GM12878 (cell line): ENCODE measurements around the gene LRRC23. TPM values are rescaled to one million over a fixed set of nuclear protein-coding genes. Genes with fewer than 3 reads are reported as not detected.

ENCODE experiments used
- ASH2L ChIP-seq: fragments of 300-600, 200-600 bp; sonication (generic); IDR thresholded peaks from 2 replicates; pipeline ENCODE4 v1.6.1; 2017; ENCODE audit warnings: low read depth, mild to moderate bottlenecking, borderline replicate concordance
- BCL11A ChIP-seq: IDR thresholded peaks from 2 replicates; pipeline ENCODE4 v1.6.1; 2011; ENCODE audit warnings: low read depth, low read length
- DPF2 ChIP-seq: fragments of 450-650 bp; IDR thresholded peaks from 2 replicates; pipeline ENCODE4 v1.6.1; 2017; ENCODE audit warnings: mild to moderate bottlenecking
- EP300 ChIP-seq, 2 experiments: fragments of 150-350 bp in 1 of 2; IDR thresholded peaks; 2 replicates each; pipeline ENCODE4 v1.6.1; 2011 to 2012; ENCODE audit warnings: low read depth in 2 of 2, low read length in 2 of 2, borderline replicate concordance in 1 of 2, improper control_type of control experiment in 1 of 2, inconsistent platforms in 1 of 2; ENCODE audit not compliant: control insufficient read depth in 1 of 2
- ESRRA ChIP-seq: IDR thresholded peaks from 2 replicates; pipeline ENCODE4 v1.6.1; 2012; ENCODE audit warnings: mild to moderate bottlenecking, low read length, improper control_type of control experiment
- JUNB ChIP-seq: IDR thresholded peaks from 2 replicates; pipeline ENCODE4 v1.6.1; 2016; ENCODE audit warnings: antibody characterized with exemption, mild to moderate bottlenecking
- MEF2B ChIP-seq: fragments of 450-650 bp; IDR thresholded peaks from 2 replicates; pipeline ENCODE4 v1.6.1; 2018; ENCODE audit warnings: mild to moderate bottlenecking, moderate library complexity; ENCODE audit not compliant: partially characterized antibody, poor library complexity, severe bottlenecking
- NR2C1 ChIP-seq: fragments of 450-650 bp; IDR thresholded peaks from 2 replicates; pipeline ENCODE4 v1.6.1; 2017; ENCODE audit warnings: antibody characterized with exemption, mild to moderate bottlenecking, moderate library complexity
- PAX5 ChIP-seq: IDR thresholded peaks from 2 replicates; pipeline ENCODE4 v1.6.1; 2011; ENCODE audit warnings: low read depth, low read length, borderline replicate concordance
- POLR2A ChIP-seq: IDR thresholded peaks from 2 replicates; pipeline ENCODE4 v1.6.1; 2011; ENCODE audit warnings: low read depth, mild to moderate bottlenecking, low read length
- RAD21 ChIP-seq: IDR thresholded peaks from 2 replicates; pipeline ENCODE4 v1.6.1; 2011; ENCODE audit warnings: mild to moderate bottlenecking, low read depth, low read length, moderate library complexity; ENCODE audit not compliant: insufficient read depth
- SPI1 ChIP-seq: IDR thresholded peaks from 2 replicates; pipeline ENCODE4 v1.6.1; 2011; ENCODE audit warnings: low read depth, mild to moderate bottlenecking, low read length, moderate library complexity, borderline replicate concordance; ENCODE audit not compliant: insufficient read depth
- ZBED1 ChIP-seq: IDR thresholded peaks from 2 replicates; pipeline ENCODE4 v1.6.1; 2016; ENCODE audit warnings: borderline replicate concordance
- ZNF217 ChIP-seq: fragments of 450-650 bp; IDR thresholded peaks from 2 replicates; pipeline ENCODE4 v1.6.1; 2017; ENCODE audit warnings: antibody characterized with exemption, mild to moderate bottlenecking
- polyA plus RNA-seq, 11 experiments: library from polyadenylated mRNA; depleted of rRNA in 4 of 11; unstranded in 6 of 11; stranded (reverse) in 5 of 11; fragments of >200 nt; fragmentation: Nextera tagmentation in 4 of 11; fragmentation: Illumina TruSeq in 1 of 11; extraction: Ambion mirVana in 4 of 11; extraction: Trizol in 1 of 11; gene quantifications; 1 replicate in 1 of 11; 2 replicates in 10 of 11; pipeline versions ENCODE4 v1.2.1 to v1.2.3, GENCODE V29; 2011 to 2016; ENCODE audit warnings: inconsistent platforms in 2 of 11, missing spikeins in 2 of 11, low read depth in 1 of 11
- total RNA-seq, 4 experiments: library from RNA; depleted of rRNA in 3 of 4; stranded (reverse); fragments of >200 nt in 3 of 4; fragmentation: Illumina TruSeq in 1 of 4; extraction: Trizol in 1 of 4; gene quantifications; 2 replicates each; pipeline versions ENCODE4 v1.2.1 to v1.2.3, GENCODE V29; 2013 to 2021
- TF ChIP-seq, protein P1 (sequence below): fragments of 450-650 bp; IDR thresholded peaks from 2 replicates; pipeline ENCODE4 v1.6.1; 2016; ENCODE audit warnings: mild to moderate bottlenecking
- TF ChIP-seq, protein P2 (sequence below): fragments of 450-650 bp; IDR thresholded peaks from 2 replicates; pipeline ENCODE4 v1.6.1; 2016; ENCODE audit warnings: mild to moderate bottlenecking
- TF ChIP-seq, protein P3 (sequence below): fragments of 450-650 bp; IDR thresholded peaks from 2 replicates; pipeline ENCODE4 v1.6.1; 2017; ENCODE audit warnings: borderline replicate concordance
- TF ChIP-seq, protein P4 (sequence below): fragments of 450-650 bp; formaldehyde crosslinking; IDR thresholded peaks from 2 replicates; pipeline ENCODE4 v1.4.0; 2020; ENCODE audit warnings: mild to moderate bottlenecking, moderate library complexity

LRRC23 gene
- total and polyA plus RNA-seq, 10 of the 15 experiments (the other 5 are each of a cell fraction or from before 2014, with no cell fraction given), result 1.4 to 6.9 (median 3.4) TPM

DNA sequence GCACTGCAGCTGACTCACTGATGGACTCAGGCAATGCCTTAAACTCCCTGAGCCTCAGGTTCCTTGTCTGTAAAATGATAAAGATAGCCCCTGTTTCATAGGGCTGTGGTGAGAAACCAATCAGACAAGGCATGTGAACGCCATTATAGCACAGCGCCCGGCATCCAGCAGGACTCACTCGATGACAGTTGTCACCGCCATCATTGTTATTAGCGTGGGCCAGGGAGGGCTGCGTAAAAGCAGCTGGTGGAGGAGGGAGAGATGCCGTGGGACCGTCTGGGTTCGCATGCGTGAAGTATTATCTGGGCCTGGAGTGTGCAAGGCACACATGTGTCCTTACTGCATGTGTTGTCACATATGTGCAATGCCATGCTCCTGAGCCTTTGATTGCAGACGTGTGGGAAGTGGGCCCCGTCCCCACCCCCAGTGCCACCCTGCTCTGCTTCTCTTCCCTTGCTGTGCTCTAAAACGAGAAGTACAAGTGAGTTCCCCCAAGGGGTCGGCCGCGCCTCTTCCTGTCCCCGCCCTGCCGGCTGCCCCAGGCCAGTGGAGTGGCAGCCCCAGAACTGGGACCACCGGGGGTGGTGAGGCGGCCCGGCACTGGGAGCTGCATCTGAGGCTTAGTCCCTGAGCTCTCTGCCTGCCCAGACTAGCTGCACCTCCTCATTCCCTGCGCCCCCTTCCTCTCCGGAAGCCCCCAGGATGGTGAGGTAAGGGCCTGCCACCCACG, 46.4 kb downstream of the LRRC23 start, which contains the start of gene PTPN6 (continued):
- TF ChIP-seq BCL11A (no peak), ESRRA (no peak), SPI1 (peak; percentile 62; the same call in 1 of the 2 replicates), DPF2 (no peak; the same call in none of the 2 replicates), JUNB (no peak), ASH2L (no peak), PAX5 (no peak; the same call in 1 of the 2 replicates), ZBED1 (peak; percentile 13; the same call in 1 of the 2 replicates), MEF2B (peak; percentile 57), RAD21 (no peak), ZNF217 (no peak), EP300 (IDR thresholded peaks at IDR 0.05; ENCODE audit: borderline replicate concordance in 1 of 2, control insufficient read depth in 1 of 2, low read depth in 2 of 2, low read length in 2 of 2) (no peak), POLR2A (no peak), NR2C1 (peak; percentile 37; the same call in 1 of the 2 replicates)
- TF ChIP-seq, protein P1, sequence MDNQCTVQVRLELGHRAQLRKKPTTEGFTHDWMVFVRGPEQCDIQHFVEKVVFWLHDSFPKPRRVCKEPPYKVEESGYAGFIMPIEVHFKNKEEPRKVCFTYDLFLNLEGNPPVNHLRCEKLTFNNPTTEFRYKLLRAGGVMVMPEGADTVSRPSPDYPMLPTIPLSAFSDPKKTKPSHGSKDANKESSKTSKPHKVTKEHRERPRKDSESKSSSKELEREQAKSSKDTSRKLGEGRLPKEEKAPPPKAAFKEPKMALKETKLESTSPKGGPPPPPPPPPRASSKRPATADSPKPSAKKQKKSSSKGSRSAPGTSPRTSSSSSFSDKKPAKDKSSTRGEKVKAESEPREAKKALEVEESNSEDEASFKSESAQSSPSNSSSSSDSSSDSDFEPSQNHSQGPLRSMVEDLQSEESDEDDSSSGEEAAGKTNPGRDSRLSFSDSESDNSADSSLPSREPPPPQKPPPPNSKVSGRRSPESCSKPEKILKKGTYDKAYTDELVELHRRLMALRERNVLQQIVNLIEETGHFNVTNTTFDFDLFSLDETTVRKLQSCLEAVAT, result peak; percentile 86
- TF ChIP-seq, protein P2, sequence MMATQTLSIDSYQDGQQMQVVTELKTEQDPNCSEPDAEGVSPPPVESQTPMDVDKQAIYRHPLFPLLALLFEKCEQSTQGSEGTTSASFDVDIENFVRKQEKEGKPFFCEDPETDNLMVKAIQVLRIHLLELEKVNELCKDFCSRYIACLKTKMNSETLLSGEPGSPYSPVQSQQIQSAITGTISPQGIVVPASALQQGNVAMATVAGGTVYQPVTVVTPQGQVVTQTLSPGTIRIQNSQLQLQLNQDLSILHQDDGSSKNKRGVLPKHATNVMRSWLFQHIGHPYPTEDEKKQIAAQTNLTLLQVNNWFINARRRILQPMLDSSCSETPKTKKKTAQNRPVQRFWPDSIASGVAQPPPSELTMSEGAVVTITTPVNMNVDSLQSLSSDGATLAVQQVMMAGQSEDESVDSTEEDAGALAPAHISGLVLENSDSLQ, result peak; percentile 87
- TF ChIP-seq, protein P3, sequence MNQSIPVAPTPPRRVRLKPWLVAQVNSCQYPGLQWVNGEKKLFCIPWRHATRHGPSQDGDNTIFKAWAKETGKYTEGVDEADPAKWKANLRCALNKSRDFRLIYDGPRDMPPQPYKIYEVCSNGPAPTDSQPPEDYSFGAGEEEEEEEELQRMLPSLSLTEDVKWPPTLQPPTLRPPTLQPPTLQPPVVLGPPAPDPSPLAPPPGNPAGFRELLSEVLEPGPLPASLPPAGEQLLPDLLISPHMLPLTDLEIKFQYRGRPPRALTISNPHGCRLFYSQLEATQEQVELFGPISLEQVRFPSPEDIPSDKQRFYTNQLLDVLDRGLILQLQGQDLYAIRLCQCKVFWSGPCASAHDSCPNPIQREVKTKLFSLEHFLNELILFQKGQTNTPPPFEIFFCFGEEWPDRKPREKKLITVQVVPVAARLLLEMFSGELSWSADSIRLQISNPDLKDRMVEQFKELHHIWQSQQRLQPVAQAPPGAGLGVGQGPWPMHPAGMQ, result no peak
- TF ChIP-seq, protein P4, sequence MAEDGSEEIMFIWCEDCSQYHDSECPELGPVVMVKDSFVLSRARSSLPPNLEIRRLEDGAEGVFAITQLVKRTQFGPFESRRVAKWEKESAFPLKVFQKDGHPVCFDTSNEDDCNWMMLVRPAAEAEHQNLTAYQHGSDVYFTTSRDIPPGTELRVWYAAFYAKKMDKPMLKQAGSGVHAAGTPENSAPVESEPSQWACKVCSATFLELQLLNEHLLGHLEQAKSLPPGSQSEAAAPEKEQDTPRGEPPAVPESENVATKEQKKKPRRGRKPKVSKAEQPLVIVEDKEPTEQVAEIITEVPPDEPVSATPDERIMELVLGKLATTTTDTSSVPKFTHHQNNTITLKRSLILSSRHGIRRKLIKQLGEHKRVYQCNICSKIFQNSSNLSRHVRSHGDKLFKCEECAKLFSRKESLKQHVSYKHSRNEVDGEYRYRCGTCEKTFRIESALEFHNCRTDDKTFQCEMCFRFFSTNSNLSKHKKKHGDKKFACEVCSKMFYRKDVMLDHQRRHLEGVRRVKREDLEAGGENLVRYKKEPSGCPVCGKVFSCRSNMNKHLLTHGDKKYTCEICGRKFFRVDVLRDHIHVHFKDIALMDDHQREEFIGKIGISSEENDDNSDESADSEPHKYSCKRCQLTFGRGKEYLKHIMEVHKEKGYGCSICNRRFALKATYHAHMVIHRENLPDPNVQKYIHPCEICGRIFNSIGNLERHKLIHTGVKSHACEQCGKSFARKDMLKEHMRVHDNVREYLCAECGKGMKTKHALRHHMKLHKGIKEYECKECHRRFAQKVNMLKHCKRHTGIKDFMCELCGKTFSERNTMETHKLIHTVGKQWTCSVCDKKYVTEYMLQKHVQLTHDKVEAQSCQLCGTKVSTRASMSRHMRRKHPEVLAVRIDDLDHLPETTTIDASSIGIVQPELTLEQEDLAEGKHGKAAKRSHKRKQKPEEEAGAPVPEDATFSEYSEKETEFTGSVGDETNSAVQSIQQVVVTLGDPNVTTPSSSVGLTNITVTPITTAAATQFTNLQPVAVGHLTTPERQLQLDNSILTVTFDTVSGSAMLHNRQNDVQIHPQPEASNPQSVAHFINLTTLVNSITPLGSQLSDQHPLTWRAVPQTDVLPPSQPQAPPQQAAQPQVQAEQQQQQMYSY (CRISPR knock-in tag), result no peak
